GM12801 (cell line): ENCODE measurements around the gene PPP6C.

Experiments used
- TF ChIP-seq, protein P1 (sequence below): IDR thresholded peaks from one replicate; pipeline ENCODE4 v1.5.1; 2011; ENCODE audit warnings: control low read depth; ENCODE audit not compliant: insufficient read length; ENCODE audit errors: extremely low read depth

Gene PPP6C

DNA sequence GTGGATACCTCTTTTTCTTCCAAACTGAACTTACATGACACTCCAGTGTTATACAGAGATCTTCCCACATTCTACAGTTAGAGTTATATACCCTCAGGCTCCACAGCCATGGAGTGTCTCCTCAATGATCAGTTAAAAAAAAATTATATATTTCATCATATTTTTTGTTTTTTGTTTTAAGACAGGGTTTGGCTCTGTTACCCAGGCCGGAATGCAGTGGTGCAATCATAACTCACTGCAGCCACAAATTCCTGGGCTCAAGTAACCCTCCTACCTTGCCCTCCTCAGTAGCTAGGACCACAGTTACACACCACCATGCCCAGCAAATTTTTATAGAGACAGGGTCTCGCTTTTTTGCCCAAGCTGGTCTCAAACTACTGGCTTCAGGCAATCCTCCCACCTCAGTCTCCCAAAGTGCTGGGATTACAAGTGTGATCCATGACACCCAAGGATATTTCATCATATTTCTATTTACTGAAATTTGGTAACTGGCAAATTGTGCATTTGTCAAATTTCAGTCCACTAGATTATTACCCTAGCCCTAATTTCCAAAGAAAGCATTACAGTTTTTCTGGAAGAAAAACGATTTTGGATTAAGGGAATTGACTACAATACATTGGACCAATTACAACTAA is 28.2 kb downstream of the PPP6C start:
- TF ChIP-seq, protein P1, sequence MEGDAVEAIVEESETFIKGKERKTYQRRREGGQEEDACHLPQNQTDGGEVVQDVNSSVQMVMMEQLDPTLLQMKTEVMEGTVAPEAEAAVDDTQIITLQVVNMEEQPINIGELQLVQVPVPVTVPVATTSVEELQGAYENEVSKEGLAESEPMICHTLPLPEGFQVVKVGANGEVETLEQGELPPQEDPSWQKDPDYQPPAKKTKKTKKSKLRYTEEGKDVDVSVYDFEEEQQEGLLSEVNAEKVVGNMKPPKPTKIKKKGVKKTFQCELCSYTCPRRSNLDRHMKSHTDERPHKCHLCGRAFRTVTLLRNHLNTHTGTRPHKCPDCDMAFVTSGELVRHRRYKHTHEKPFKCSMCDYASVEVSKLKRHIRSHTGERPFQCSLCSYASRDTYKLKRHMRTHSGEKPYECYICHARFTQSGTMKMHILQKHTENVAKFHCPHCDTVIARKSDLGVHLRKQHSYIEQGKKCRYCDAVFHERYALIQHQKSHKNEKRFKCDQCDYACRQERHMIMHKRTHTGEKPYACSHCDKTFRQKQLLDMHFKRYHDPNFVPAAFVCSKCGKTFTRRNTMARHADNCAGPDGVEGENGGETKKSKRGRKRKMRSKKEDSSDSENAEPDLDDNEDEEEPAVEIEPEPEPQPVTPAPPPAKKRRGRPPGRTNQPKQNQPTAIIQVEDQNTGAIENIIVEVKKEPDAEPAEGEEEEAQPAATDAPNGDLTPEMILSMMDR: no peak

DNA sequence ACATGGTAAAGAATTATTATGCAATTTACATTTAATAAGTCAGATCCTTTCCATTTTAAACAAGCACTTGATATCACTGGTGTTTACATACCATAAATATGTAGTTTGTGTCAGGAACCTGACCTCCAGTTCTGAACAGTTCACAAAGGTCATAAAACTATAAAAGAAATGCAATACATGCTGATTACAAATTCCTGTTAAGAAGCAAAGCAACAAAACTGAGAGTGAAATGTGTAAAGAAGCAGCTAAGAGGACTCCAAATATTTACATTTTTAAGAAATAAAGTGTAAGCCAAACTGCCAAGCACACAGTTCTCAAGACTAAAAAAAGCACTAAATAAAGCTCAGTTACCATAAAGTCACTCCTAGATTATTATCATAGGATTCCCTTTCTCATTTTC is 28.9 kb downstream of the PPP6C start:
- TF ChIP-seq, protein P1: no peak

DNA sequence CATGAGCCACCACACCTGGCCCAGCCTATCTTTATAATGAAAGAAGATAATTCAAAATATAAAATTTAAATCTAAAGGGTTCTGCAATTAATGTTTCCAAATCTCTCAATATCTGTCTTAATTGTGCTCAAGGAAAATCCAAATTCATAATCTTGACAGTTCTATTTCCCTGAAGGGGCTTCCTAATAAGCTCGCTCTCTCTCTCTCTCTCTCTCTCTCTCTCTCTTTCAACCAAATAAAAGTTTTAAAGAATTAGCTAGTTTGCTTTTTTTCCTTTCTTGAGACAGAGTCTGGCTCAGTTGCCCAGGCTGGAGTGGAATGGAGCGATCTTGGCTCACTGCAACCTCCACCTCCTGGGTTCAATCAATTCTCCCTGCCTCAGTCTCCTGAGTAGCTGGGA is 33.1 kb downstream of the PPP6C start:
- TF ChIP-seq, protein P1: no peak

DNA sequence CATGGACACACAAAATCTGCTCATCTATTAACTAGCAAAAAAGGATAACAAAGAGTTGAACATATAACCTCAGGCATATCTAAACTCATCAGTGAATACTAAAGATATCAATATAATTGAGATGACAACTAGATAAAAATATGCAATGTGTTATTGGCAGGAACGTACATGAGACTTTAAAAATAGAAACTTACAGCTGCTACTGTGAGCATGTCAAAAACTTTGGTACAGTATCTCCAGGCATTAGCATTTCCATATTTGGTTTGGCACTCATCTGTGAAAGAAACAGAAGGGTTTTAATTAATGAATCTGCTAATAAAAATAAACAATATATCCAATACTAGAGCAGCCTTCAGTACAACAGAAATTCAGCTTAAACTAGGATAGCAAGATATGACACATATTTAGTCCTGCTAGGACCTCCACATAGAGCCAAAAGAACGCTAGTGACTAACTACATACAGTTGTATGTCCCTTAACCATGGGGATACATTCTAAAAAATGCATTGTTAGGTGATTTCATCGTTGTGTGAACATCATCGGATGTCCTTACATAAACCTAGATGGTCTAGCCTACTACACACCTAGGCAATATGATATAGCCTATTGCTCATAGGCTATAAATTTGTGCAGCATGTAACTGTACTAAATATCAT is 35.8 kb downstream of the PPP6C start:
- TF ChIP-seq, protein P1: no peak

DNA sequence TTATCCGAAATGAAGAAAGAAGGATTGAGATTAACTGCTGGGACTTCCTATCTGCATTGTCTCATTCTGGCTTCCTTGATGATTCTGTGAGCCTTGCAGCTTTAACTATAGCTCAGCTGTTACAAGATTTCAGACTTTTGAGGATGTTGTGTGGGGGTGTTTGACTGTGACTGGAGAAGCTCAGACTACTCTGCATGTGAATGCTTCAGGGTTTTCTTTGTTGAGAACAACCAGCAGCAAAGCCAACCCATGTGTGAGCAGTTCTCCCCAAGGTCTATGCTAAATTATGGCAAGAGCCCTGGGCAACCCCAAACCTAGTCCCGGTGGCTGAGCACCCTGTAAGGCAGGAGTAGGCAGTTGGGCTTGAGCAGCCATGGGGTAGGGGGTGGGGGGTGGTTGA is 37.9 kb downstream of the PPP6C start:
- TF ChIP-seq, protein P1: no peak

DNA sequence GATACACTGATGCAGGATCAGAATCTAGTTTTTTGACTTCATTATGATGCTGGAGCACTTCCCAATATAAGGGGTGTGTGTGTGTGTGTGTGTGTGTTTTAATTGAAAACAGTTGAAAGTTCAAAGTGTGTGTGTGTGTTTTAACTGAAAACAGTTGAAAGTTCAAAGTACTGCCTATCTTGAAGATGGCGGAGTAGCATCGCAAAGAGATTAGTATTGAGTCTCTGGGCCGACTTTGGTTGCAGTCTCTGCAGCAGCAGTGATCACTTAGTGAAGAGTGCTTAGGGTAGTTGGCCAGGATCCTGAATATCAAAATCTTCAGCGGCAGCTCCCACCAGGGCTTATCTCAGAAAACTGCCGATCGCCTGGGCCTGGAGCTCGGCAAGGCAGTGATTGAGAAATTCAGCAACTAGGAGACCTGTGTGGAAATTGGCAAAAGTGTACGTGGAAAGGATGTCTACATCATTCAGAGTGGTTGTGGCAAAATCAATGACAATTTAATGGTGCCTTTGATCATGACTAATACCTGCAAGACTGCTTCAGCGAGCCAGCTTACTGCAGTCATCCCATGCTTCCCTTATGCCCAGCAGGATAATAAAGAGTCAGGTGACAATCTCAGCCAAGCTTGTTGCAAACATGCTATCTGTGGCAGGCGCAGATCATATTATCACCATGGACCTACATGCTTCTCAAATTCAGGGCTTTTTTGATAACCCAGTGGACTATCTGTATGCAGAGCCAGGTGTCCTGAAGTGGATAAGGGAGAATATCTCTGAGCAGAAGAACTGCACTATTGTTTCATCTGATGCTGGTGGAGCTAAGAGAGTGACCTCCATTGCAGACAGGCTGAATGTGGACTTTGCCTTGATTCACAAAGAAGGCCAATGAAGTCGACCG is 39.0 kb downstream of the PPP6C start:
- TF ChIP-seq, protein P1: no peak

DNA sequence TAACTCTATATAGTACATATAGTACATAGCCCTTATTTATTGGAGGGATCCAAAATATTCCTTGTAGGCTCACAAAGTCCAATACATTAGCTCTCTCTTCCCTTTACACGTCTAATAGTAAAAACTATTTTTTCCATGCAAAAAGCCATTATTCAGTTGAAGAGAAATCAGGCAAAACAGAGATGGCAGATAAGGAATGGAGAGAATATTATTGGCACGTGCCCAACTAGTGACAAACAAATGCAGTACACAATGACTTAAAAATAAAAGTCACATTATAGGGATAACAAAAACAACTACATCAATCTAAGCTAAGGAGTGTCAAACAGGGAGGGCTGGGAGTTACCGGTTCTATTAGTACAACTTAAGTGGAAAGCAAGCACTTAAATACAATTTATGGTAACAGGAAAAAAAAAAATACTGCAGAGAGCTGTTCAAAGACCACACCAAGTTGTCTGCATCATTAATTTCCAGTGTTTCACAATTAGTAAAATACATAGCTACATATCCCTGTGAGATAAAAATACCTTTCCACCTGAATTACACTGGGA is 42.1 kb downstream of the PPP6C start:
- TF ChIP-seq, protein P1: no peak
